Measurements from ENCODE around the gene ACOT12. TPM values are rescaled to one million over a fixed set of nuclear protein-coding genes. Genes with fewer than 3 reads are reported as not detected.

Gene ACOT12
- total and polyA plus RNA-seq, 2 donors (not counting 1 experiment from before 2014, with no cell fraction given): 2.0 to 4.3 TPM

- no peak overlapping the region for H2AFZ ChIP-seq (ENCODE audit: low read length)
- no peak overlapping the region for H3K4me3 ChIP-seq (replicated peaks in 1 of 4; ENCODE audit: control extremely low read depth in 1 of 4, insufficient read depth in 1 of 4, low read depth in 3 of 4, low read length in 4 of 4)
- H4K20me1 ChIP-seq (ENCODE audit: control insufficient read depth, extremely low read depth, insufficient read depth, low read length): no peaks in the 10 kb centered on the region
- no peaks in the 10 kb centered on the region for H3K79me2 ChIP-seq (ENCODE audit: control insufficient read depth, insufficient read depth, low read length)
- H3K27me3 ChIP-seq (ENCODE audit: control insufficient read depth, insufficient read depth, low read length): no peaks in the 10 kb centered on the region
- H3K9ac ChIP-seq (ENCODE audit: insufficient read depth, low read length): no peak overlapping the region
- no peak overlapping the region for H3K27ac ChIP-seq (ENCODE audit: insufficient read depth, low read length)
- peaks cover 2% of the 10 kb centered on the region for H3K4me1 ChIP-seq (ENCODE audit: control insufficient read depth, extremely low read depth, insufficient read depth, low read length)
- TF ChIP-seq EZH2 (IDR thresholded peaks at IDR 0.05; ENCODE audit: low read length, missing control alignments) (no peak), CTCF (conservative IDR thresholded peaks at IDR 0.05 in 1 of 2, IDR thresholded peaks at IDR 0.05 in 1 of 2; ENCODE audit: low read depth in 1 of 2, low read length in 2 of 2) (no peak)
- no peak overlapping the region for H3K4me2 ChIP-seq (ENCODE audit: extremely low read depth, insufficient read depth, low read length)
- H3K9me3 ChIP-seq (ENCODE audit: control insufficient read depth, insufficient read depth, low read depth, low read length): no peaks in the 10 kb centered on the region
- DNase-seq (ENCODE audit: low read depth in 2 of 2): no peak
- peaks cover 3% of the 10 kb centered on the region for H3K36me3 ChIP-seq (ENCODE audit: control insufficient read depth, insufficient read depth, low read length)
These were observed 79.4 kb downstream of the ACOT12 start for GRCh38 chr5:81314581-81314980.

GRCh38 chr5:81313686-81314085 is 80.2 kb downstream of the ACOT12 start:
- Histone ChIP-seq H3K4me1 (ENCODE audit: control insufficient read depth, extremely low read depth, insufficient read depth, low read length) (peaks cover 2% of the 10 kb centered on the region), H4K20me1 (ENCODE audit: control insufficient read depth, extremely low read depth, insufficient read depth, low read length) (no peaks in the 10 kb centered on the region), H3K4me2 (ENCODE audit: extremely low read depth, insufficient read depth, low read length) (no peak overlapping the region), H3K9me3 (ENCODE audit: control insufficient read depth, insufficient read depth, low read depth, low read length) (no peaks in the 10 kb centered on the region), H3K9ac (ENCODE audit: insufficient read depth, low read length) (no peak overlapping the region), H3K36me3 (ENCODE audit: control insufficient read depth, insufficient read depth, low read length) (peaks cover 5% of the 10 kb centered on the region), H3K79me2 (ENCODE audit: control insufficient read depth, insufficient read depth, low read length) (no peaks in the 10 kb centered on the region), H3K27me3 (ENCODE audit: control insufficient read depth, insufficient read depth, low read length) (no peaks in the 10 kb centered on the region), H2AFZ (ENCODE audit: low read length) (no peak overlapping the region), H3K27ac (ENCODE audit: insufficient read depth, low read length) (no peak overlapping the region), H3K4me3 (replicated peaks in 1 of 4; ENCODE audit: control extremely low read depth in 1 of 4, insufficient read depth in 1 of 4, low read depth in 3 of 4, low read length in 4 of 4) (no peak overlapping the region)
- TF ChIP-seq CTCF (conservative IDR thresholded peaks at IDR 0.05 in 1 of 2, IDR thresholded peaks at IDR 0.05 in 1 of 2; ENCODE audit: low read depth in 1 of 2, low read length in 2 of 2) (no peak), EZH2 (IDR thresholded peaks at IDR 0.05; ENCODE audit: low read length, missing control alignments) (no peak)
- DNase-seq (ENCODE audit: low read depth in 2 of 2): peak in 1 of 2 donors; percentile 31

- H3K4me1 ChIP-seq (ENCODE audit: control insufficient read depth, extremely low read depth, insufficient read depth, low read length): peaks cover 2% of the 10 kb centered on the region
- H3K79me2 ChIP-seq (ENCODE audit: control insufficient read depth, insufficient read depth, low read length): no peaks in the 10 kb centered on the region
- no peaks in the 10 kb centered on the region for H4K20me1 ChIP-seq (ENCODE audit: control insufficient read depth, extremely low read depth, insufficient read depth, low read length)
- H3K4me2 ChIP-seq (ENCODE audit: extremely low read depth, insufficient read depth, low read length): no peak overlapping the region
- H3K27me3 ChIP-seq (ENCODE audit: control insufficient read depth, insufficient read depth, low read length): no peaks in the 10 kb centered on the region
- H3K9me3 ChIP-seq (ENCODE audit: control insufficient read depth, insufficient read depth, low read depth, low read length): no peaks in the 10 kb centered on the region
- no peak for DNase-seq (ENCODE audit: low read depth in 2 of 2)
- no peak overlapping the region for H3K4me3 ChIP-seq (replicated peaks in 1 of 4; ENCODE audit: control extremely low read depth in 1 of 4, insufficient read depth in 1 of 4, low read depth in 3 of 4, low read length in 4 of 4)
- TF ChIP-seq EZH2 (IDR thresholded peaks at IDR 0.05; ENCODE audit: low read length, missing control alignments) (no peak), CTCF (conservative IDR thresholded peaks at IDR 0.05 in 1 of 2, IDR thresholded peaks at IDR 0.05 in 1 of 2; ENCODE audit: low read depth in 1 of 2, low read length in 2 of 2) (no peak)
- peaks cover 5% of the 10 kb centered on the region for H3K36me3 ChIP-seq (ENCODE audit: control insufficient read depth, insufficient read depth, low read length)
- H2AFZ ChIP-seq (ENCODE audit: low read length): no peak overlapping the region
- no peak overlapping the region for H3K27ac ChIP-seq (ENCODE audit: insufficient read depth, low read length)
- H3K9ac ChIP-seq (ENCODE audit: insufficient read depth, low read length): no peak overlapping the region
These were observed 80.7 kb downstream of the ACOT12 start for GRCh38 chr5:81313278-81313677.

Data from fibroblast of lung (primary cell).